GM15510 (cell line): ENCODE results near the gene AFP.

Experiments used
- POLR2A ChIP-seq: IDR thresholded peaks from 3 replicates; pipeline ENCODE4 v1.6.1; 2011; ENCODE audit warnings: borderline replicate concordance; ENCODE audit not compliant: insufficient read length; ENCODE audit errors: extremely low read depth

Gene AFP

DNA sequence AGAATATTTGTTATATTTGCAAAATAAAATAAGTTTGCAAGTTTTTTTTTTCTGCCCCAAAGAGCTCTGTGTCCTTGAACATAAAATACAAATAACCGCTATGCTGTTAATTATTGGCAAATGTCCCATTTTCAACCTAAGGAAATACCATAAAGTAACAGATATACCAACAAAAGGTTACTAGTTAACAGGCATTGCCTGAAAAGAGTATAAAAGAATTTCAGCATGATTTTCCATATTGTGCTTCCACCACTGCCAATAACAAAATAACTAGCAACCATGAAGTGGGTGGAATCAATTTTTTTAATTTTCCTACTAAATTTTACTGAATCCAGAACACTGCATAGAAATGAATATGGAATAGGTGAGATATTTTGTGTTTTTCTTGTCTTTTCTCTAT, at the start of gene AFP:
AFP (plus strand) TSS at position 238 of the 400 bp plus-strand sequence; CDS start at position 280, 42 bp downstream.
- no peak for TF ChIP-seq POLR2A

DNA sequence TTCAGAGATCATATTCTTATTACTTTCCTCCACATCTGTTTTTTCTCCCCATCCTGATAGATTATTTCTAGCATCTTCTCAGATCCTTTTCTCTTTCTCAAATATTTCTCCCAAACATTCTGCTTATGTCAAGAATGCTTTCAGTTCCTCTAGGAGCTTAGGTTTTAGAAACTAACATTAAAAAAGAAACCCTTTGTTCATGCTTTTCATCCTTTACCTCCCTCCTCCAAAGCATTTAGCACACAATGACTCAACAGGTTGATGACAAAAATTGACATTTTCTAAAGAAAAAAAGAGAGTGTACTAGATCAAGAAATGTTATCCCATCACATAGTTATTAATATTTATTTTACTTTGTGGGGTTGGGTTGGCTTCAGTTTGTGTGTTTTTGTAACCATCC, 48.5 kb upstream of the AFP start:
- no peak for TF ChIP-seq POLR2A

DNA sequence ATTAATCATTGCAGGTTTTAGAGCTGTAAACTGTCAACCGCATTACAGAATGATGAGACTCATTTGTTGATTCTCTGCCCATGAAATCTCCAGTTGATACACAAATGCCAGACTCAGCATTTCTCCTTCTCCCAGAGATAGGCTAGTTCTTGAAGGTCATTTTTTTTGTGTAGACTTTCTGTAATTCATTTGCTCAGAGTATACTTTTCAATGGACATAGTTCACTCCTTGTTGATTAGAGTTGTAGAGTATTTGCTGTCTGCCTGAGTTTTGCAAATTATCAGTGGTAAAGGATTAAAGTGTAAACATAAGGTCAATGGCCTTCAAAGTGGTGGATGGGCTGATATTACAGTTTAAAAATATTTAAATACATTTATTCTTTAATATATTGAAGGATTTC, 47.1 kb upstream of the AFP start:
- no peak for TF ChIP-seq POLR2A

DNA sequence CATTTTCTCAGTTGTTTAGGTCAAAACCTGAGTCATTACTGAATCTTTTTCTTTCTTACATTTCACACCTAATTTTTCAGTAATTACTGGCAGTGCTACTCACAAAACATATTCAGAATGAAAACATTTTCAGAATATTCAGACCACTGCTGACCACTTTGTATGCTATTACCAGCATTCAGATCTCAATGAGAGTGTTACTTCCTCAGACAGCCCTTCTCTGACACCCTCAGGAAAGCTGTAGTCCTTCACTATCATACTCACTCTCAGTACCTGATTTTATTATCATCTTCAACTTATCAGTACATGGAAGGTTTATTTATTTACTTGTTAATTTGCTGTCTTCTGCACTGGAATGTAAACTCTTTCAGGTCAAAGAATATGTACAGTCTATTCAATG, 44.2 kb upstream of the AFP start:
- TF ChIP-seq POLR2A: no peak

DNA sequence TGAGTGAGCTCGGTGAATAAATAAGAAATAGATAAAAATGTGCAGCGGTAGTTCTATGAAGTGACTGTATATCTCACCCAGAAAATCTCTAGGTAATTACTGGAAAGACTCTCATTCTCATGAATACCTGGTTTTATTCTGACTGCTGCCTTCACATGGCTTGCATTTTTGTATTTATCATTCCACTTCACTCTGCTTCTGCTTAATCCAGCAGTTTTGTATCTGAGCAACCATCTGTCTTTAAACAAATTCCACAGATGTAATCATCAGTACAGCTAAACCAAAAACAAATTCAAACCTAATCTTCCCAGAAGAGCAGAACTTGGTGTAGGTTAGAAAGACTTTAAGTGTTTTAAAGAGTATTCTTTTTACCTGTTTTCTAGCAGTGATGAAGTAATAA, 43.1 kb upstream of the AFP start:
- TF ChIP-seq POLR2A: no peak

DNA sequence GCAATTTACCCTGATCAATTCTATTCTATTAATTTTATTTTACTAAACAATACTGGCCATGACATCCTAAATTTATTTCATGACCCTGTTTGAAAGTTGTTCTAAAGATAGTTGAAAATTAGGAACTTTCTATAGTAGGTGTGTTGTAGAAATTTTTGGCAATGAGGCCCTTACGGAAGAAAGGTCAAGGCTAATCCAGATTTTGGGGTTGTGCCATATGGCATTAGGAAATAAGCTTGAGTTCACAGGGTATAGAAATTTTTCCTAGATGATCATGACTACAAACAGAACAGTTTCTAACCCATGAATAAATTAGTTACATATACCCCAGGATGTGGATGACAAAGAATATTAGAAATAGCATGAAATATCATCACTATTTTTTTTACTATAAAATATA, 39.7 kb upstream of the AFP start:
- TF ChIP-seq POLR2A: no peak

DNA sequence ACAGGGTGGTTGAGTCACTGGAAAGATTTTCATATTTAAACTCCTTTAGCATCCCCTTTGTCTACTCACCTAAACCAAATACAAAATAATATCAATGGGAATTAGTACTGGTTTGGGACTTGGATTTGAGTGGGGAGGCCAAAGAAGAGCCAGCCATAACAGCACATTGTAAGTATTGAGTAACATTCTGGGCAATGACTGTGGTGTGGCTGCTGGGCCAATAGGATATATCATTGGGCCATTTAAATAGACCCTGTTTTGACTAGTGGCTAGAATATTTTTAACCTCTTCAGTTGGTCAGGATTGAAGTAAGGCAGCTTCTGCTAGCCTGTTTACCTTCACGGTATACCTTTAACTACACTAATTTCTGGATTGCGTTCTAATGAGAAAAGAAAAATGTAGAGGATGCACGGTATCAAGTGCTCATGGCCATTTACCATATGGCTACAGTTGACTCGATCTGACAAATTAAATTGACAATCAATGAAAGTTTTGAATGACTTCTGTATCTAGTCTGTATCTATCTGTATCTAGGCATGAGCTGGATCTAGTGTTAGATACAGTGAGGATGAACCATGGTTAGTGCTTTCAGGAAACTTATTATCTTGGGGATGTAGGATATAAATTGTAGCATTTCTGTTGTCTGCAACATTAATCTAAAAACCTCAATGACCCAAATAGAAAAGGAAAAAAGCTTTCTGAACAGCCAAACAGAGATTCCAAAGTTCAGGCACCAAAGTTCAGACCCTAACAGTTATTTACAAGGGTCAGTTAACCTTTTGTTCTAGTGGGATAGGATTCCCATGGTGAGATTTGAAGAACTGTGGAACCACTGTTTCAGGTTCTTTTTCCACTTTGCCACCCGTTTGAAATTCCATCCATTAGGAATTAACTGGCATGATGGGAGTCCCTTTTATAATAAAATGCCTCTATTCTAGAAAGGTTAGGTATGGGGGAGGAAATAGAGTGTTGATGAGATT, 38.7 kb upstream of the AFP start:
- TF ChIP-seq POLR2A: no peak

DNA sequence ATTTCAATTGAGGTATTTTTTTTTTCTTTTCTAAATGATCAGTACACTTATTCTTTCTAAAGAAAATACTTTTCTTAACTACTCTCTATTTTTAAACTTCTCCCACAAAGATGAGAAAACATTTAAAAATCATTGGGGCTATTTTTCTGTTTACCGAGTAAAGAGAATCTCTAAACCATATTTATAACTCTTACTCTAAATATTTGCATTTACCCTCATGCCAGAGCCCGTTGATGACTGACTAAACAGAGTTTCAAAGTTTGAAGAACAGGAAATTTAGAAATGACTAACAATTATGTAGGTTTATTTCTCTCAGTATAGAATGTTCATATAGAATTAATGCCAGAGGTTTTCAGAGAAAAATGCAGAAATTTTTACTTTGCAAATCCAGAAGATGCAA, 34.6 kb upstream of the AFP start:
- TF ChIP-seq POLR2A: no peak

DNA sequence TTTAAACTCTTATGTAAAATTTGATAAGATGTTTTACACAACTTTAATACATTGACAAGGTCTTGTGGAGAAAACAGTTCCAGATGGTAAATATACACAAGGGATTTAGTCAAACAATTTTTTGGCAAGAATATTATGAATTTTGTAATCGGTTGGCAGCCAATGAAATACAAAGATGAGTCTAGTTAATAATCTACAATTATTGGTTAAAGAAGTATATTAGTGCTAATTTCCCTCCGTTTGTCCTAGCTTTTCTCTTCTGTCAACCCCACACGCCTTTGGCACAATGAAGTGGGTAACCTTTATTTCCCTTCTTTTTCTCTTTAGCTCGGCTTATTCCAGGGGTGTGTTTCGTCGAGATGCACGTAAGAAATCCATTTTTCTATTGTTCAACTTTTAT, 32.0 kb upstream of the AFP start, which contains the start of gene ALB:
ALB (plus strand) TSS at position 246 of the 400 bp plus-strand sequence; CDS start at position 287, 41 bp downstream.
- TF ChIP-seq POLR2A: no peak

DNA sequence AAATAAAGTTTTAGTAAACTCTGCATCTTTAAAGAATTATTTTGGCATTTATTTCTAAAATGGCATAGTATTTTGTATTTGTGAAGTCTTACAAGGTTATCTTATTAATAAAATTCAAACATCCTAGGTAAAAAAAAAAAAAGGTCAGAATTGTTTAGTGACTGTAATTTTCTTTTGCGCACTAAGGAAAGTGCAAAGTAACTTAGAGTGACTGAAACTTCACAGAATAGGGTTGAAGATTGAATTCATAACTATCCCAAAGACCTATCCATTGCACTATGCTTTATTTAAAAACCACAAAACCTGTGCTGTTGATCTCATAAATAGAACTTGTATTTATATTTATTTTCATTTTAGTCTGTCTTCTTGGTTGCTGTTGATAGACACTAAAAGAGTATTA, 31.6 kb upstream of the AFP start:
- TF ChIP-seq POLR2A: no peak

DNA sequence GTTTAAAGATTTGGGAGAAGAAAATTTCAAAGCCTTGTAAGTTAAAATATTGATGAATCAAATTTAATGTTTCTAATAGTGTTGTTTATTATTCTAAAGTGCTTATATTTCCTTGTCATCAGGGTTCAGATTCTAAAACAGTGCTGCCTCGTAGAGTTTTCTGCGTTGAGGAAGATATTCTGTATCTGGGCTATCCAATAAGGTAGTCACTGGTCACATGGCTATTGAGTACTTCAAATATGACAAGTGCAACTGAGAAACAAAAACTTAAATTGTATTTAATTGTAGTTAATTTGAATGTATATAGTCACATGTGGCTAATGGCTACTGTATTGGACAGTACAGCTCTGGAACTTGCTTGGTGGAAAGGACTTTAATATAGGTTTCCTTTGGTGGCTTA, 30.9 kb upstream of the AFP start:
- no peak for TF ChIP-seq POLR2A

DNA sequence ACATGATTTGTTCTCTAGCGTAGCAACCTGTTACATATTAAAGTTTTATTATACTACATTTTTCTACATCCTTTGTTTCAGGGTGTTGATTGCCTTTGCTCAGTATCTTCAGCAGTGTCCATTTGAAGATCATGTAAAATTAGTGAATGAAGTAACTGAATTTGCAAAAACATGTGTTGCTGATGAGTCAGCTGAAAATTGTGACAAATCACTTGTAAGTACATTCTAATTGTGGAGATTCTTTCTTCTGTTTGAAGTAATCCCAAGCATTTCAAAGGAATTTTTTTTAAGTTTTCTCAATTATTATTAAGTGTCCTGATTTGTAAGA, 29.5 kb upstream of the AFP start:
- TF ChIP-seq POLR2A: no peak

DNA sequence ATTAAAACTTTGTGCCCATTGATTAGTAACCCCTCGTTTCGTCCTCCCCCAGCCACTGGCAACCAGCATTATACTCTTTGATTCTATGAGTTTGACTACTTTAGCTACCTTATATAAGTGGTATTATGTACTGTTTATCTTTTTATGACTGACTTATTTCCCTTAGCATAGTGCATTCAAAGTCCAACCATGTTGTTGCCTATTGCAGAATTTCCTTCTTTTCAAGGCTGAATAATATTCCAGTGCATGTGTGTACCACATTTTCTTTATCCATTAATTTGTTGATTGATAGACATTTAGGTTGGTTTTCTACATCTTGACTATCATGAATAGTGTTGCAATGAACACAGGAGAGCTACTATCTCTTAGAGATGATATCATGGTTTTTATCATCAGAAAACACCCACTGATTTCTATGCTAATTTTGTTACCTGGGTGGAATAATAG, 28.8 kb upstream of the AFP start:
- TF ChIP-seq POLR2A: no peak

DNA sequence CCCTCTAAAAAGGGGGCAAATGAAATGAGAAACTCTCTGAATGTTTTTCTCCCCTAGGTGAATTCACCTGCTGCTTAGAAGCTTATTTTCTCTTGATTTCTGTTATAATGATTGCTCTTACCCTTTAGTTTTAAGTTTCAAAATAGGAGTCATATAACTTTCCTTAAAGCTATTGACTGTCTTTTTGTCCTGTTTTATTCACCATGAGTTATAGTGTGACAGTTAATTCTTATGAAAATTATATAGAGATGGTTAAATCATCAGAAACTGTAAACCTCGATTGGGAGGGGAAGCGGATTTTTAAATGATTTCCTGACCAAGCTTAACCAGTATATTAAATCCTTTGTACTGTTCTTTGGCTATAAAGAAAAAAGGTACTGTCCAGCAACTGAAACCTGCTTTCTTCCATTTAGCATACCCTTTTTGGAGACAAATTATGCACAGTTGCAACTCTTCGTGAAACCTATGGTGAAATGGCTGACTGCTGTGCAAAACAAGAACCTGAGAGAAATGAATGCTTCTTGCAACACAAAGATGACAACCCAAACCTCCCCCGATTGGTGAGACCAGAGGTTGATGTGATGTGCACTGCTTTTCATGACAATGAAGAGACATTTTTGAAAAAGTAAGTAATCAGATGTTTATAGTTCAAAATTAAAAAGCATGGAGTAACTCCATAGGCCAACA, 27.7 kb upstream of the AFP start:
- no peak for TF ChIP-seq POLR2A

DNA sequence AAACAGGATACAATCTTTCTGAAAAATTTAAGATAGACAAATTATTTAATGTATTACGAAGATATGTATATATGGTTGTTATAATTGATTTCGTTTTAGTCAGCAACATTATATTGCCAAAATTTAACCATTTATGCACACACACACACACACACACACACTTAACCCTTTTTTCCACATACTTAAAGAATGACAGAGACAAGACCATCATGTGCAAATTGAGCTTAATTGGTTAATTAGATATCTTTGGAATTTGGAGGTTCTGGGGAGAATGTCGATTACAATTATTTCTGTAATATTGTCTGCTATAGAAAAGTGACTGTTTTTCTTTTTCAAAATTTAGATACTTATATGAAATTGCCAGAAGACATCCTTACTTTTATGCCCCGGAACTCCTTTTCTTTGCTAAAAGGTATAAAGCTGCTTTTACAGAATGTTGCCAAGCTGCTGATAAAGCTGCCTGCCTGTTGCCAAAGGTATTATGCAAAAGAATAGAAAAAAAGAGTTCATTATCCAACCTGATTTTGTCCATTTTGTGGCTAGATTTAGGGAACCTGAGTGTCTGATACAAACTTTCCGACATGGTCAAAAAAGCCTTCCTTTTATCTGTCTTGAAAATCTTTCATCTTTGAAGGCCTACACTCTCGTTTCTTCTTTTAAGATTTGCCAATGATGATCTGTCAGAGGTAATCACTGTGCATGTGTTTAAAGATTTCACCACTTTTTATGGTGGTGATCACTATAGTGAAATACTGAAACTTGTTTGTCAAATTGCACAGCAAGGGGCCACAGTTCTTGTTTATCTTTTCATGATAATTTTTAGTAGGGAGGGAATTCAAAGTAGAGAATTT, 26.8 kb upstream of the AFP start:
- TF ChIP-seq POLR2A: no peak
